AG04450 (cell line): Measurements from ENCODE around the gene FGF14. TPM values are rescaled to one million over a fixed set of nuclear protein-coding genes. Genes with fewer than 3 reads are reported as not detected.

Experiments used
- CTCF ChIA-PET: fragments of 300-600, 350-600 bp; formaldehyde crosslinking; extraction: SDS; loops from one replicate; lab custom pipeline; 2022; ENCODE audit warnings: antibody characterized with exemption, inconsistent platforms; lab: Charles Lee
- POLR2A ChIA-PET: fragments of 350-600 bp; formaldehyde crosslinking; extraction: SDS; loops from one replicate; lab custom pipeline; 2021; ENCODE audit warnings: antibody characterized with exemption, inconsistent platforms; lab: Yijun Ruan, JAX
- DNase-seq: peaks from one replicate; pipeline ENCODE4 v3.0.0-alpha.2; 2011; ENCODE audit warnings: low read depth, low spot score
- H3K27ac ChIP-seq: one replicate; pipeline ENCODE4 v1.5.1; 2012; ENCODE audit warnings: low read depth, low read length, control low read depth
- H3K27me3 ChIP-seq: one replicate; pipeline ENCODE4 v1.6.0; 2012; ENCODE audit warnings: low read length; ENCODE audit not compliant: control insufficient read depth, insufficient read depth
- H3K4me3 ChIP-seq: 2 replicates; pipeline ENCODE4 v1.5.1; 2011; ENCODE audit warnings: mild to moderate bottlenecking, low read depth, low read length, control low read depth
- H3K9me3 ChIP-seq: 2 replicates; pipeline ENCODE4 v1.5.1; 2012; ENCODE audit warnings: low read length; ENCODE audit not compliant: control insufficient read depth, insufficient read depth
- polyA plus RNA-seq: library from polyadenylated mRNA; depleted of rRNA; stranded (reverse); fragments of >200 nt; gene quantifications from 2 replicates; pipeline ENCODE4 v1.2.3, GENCODE V29; 2011
- TF ChIP-seq, protein P1 (sequence below): IDR thresholded peaks from 2 replicates; pipeline ENCODE4 v1.5.1; 2011; ENCODE audit warnings: low read depth, low read length, control low read depth, inconsistent platforms

The FGF14 gene
- polyA plus RNA-seq, 1 experiment: 0.01 TPM

DNA sequence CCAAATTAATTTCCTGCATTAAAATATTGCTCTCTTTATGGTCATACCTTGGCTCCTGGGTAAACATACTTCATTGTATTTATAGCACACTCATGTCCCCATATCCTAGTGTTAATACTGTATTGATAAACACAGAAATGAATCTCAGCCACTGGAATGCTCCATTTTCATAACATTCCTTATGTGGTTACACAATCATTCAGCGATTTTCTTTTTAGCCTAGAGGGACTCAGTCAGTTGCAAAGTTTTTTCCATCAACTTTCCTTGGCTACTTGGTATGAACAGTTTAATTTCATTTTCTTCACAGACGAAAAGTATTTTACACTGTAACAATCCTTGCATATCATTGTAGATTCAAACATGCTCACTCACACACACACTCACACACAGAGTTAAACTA, 471.5 kb downstream of the FGF14 start:
- DNase-seq: no peak
- Histone ChIP-seq H3K4me3 (no peak overlapping the region), H3K27ac (no peak overlapping the region), H3K9me3 (no peaks in the 10 kb centered on the region), H3K27me3 (no peaks in the 10 kb centered on the region)
- ChIA-PET POLR2A (no interaction called here), CTCF (no interaction called here)
- TF ChIP-seq, protein P1, sequence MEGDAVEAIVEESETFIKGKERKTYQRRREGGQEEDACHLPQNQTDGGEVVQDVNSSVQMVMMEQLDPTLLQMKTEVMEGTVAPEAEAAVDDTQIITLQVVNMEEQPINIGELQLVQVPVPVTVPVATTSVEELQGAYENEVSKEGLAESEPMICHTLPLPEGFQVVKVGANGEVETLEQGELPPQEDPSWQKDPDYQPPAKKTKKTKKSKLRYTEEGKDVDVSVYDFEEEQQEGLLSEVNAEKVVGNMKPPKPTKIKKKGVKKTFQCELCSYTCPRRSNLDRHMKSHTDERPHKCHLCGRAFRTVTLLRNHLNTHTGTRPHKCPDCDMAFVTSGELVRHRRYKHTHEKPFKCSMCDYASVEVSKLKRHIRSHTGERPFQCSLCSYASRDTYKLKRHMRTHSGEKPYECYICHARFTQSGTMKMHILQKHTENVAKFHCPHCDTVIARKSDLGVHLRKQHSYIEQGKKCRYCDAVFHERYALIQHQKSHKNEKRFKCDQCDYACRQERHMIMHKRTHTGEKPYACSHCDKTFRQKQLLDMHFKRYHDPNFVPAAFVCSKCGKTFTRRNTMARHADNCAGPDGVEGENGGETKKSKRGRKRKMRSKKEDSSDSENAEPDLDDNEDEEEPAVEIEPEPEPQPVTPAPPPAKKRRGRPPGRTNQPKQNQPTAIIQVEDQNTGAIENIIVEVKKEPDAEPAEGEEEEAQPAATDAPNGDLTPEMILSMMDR: no peak

GRCh38 chr13:101925731-101926130, 476.1 kb downstream of the FGF14 start:
- ChIA-PET CTCF (no interaction called here), POLR2A (no interaction called here)
- Histone ChIP-seq H3K27ac (no peak overlapping the region), H3K27me3 (no peaks in the 10 kb centered on the region), H3K4me3 (no peak overlapping the region), H3K9me3 (no peaks in the 10 kb centered on the region)
- DNase-seq: no peak
- TF ChIP-seq, protein P1: no peak

- Histone ChIP-seq H3K27ac (no peak overlapping the region), H3K4me3 (no peak overlapping the region), H3K27me3 (peaks cover 27% of the 10 kb centered on the region), H3K9me3 (no peaks in the 10 kb centered on the region)
- POLR2A ChIA-PET: no interaction called here
- no peak for DNase-seq
- TF ChIP-seq, protein P1: no peak
- CTCF ChIA-PET: interaction anchor here (0.6 to 1.3 kb wide), 2 partner anchors 134 to 774 kb away, joined by 3 to 10 read pairs; no protein-coding TSS in a partner anchor
Observed at GRCh38 chr13:101919541-101920181, 482.2 kb downstream of the FGF14 start.

GRCh38 chr13:101917833-101918661, 483.8 kb downstream of the FGF14 start:
- DNase-seq: no peak
- POLR2A ChIA-PET: no interaction called here
- H3K27ac ChIP-seq: no peak overlapping the region
- H3K27me3 ChIP-seq: peaks cover 27% of the 10 kb centered on the region
- CTCF ChIA-PET: no interaction called here
- TF ChIP-seq, protein P1: no peak
- H3K9me3 ChIP-seq: no peaks in the 10 kb centered on the region
- no peak overlapping the region for H3K4me3 ChIP-seq

GRCh38 chr13:101917475-101917810, 484.4 kb downstream of the FGF14 start:
- TF ChIP-seq, protein P1: no peak
- Histone ChIP-seq H3K9me3 (no peaks in the 10 kb centered on the region), H3K27ac (no peak overlapping the region), H3K4me3 (no peak overlapping the region), H3K27me3 (peaks cover 27% of the 10 kb centered on the region)
- ChIA-PET CTCF (no interaction called here), POLR2A (no interaction called here)
- no peak for DNase-seq
